K562 (cell line): ENCODE measurements around the gene FNDC1. TPM values are rescaled to one million over a fixed set of nuclear protein-coding genes. Genes with fewer than 3 reads are reported as not detected.

ENCODE experiments used
- ATAC-seq: fragments of 200-7000 bp; cut with Tn5 transposase; 3 replicates; pipeline ENCODE4 v1.9.1; 2020; ENCODE audit warnings: moderate library complexity
- BruUV-seq: library from RNA; stranded (reverse); fragments of 400-500 nt; replicated peaks from 2 replicates; lab custom pipeline; 2021; lab: Mats Ljungman, UMichigan
- CTCF ChIA-PET: fragments of 300-600 bp; formaldehyde crosslinking; extraction: SDS; loops from one replicate; lab custom pipeline; 2021; ENCODE audit warnings: low intra/inter-chr PET ratio; lab: Yijun Ruan, JAX
- POLR2A ChIA-PET: fragments of 300-600, 350-650 bp; sonication (Branson Sonifier 250); formaldehyde crosslinking; extraction: SDS; loops from one replicate; lab custom pipeline; 2021; ENCODE audit warnings: antibody characterized with exemption, inconsistent platforms; lab: Yijun Ruan, JAX
- DNase-seq, 4 experiments: peaks; one replicate each; pipeline versions ENCODE4 v3.0.0 to v3.0.0-alpha.2; 2011 to 2018; ENCODE audit warnings: low spot score in 3 of 4, mixed read lengths in 3 of 4; ENCODE audit errors: extremely low read depth in 1 of 4
- FAIRE-seq: peaks from 2 replicates; lab custom pipeline; 2011; peaks lifted over from hg19 to GRCh38; lab: Jason Lieb, UNC
- H2AFZ ChIP-seq: 2 replicates; pipeline ENCODE4 v1.6.0; 2011; ENCODE audit warnings: low read depth, low read length, control low read depth, inconsistent platforms
- H3K27ac ChIP-seq: fragments of 200-600 bp; 3 replicates; pipeline ENCODE4 v1.8.0; 2011; ENCODE audit warnings: low read depth, mild to moderate bottlenecking, control low read depth, inconsistent platforms, low read length, moderate library complexity, mixed read lengths; ENCODE audit errors: extremely low read depth
- H3K27me3 ChIP-seq, 2 experiments: fragments of 300-600 bp in 1 of 2; 2 replicates in 1 of 2; 3 replicates in 1 of 2; pipeline versions ENCODE4 v1.6.0 to v1.8.0; 2011; ENCODE audit warnings: inconsistent platforms in 2 of 2, low read length in 2 of 2, mild to moderate bottlenecking in 1 of 2, mixed read lengths in 1 of 2, moderate library complexity in 1 of 2; ENCODE audit not compliant: control insufficient read depth in 2 of 2, insufficient read depth in 2 of 2
- H3K36me3 ChIP-seq: fragments of 300-600 bp; 3 replicates; pipeline ENCODE4 v1.8.0; 2011; ENCODE audit warnings: mild to moderate bottlenecking, low read length, inconsistent platforms; ENCODE audit not compliant: control insufficient read depth, insufficient read depth
- H3K4me1 ChIP-seq, 2 experiments: fragments of 200-600 bp in 1 of 2; replicated peaks in 1 of 2; 2 replicates in 1 of 2; 3 replicates in 1 of 2; pipeline versions ENCODE4 v1.5.1 to v1.8.0; 2011; ENCODE audit warnings: inconsistent platforms in 2 of 2, low read length in 2 of 2, mild to moderate bottlenecking in 1 of 2, mixed read lengths in 1 of 2, moderate library complexity in 1 of 2; ENCODE audit not compliant: control insufficient read depth in 2 of 2, insufficient read depth in 2 of 2
- H3K4me2 ChIP-seq: 2 replicates; pipeline ENCODE4 v1.6.1; 2011; ENCODE audit warnings: low read length, control low read depth, inconsistent platforms, mixed read lengths; ENCODE audit not compliant: insufficient read depth
- H3K4me3 ChIP-seq: fragments of 200-600 bp; sonication (generic), shearing (Covaris generic); 2 replicates; pipeline ENCODE4 v1.5.1; 2016; ENCODE audit warnings: control low read depth, inconsistent platforms
- H3K79me2 ChIP-seq: fragments of 200-600 bp; 3 replicates; pipeline ENCODE4 v1.8.0; 2011; ENCODE audit warnings: low read length, inconsistent platforms; ENCODE audit not compliant: control insufficient read depth, insufficient read depth
- H3K9ac ChIP-seq, 2 experiments: 2 replicates each; pipeline versions ENCODE4 v1.6.0 to v1.6.1; 2011; ENCODE audit warnings: low read depth in 2 of 2, low read length in 2 of 2, control low read depth in 1 of 2, inconsistent platforms in 1 of 2, mild to moderate bottlenecking in 1 of 2, mixed read lengths in 1 of 2; ENCODE audit not compliant: insufficient read depth in 1 of 2
- H3K9me1 ChIP-seq: one replicate; pipeline ENCODE4 v1.6.0; 2011; ENCODE audit warnings: inconsistent platforms, mild to moderate bottlenecking, low read length, moderate library complexity; ENCODE audit not compliant: control insufficient read depth, insufficient read depth
- H3K9me3 ChIP-seq: replicated peaks from 2 replicates; pipeline ENCODE4 v1.5.1; 2011; ENCODE audit warnings: low read depth, low read length, inconsistent platforms; ENCODE audit not compliant: control insufficient read depth, insufficient read depth
- H4K20me1 ChIP-seq: replicated peaks from 2 replicates; pipeline ENCODE4 v1.6.1; 2011; ENCODE audit warnings: low read length, inconsistent platforms, mixed read lengths; ENCODE audit not compliant: control insufficient read depth, insufficient read depth
- CBX5 ChIP-seq: IDR thresholded peaks from 2 replicates; pipeline ENCODE4 v1.6.1; 2014; ENCODE audit warnings: low read depth, borderline replicate concordance
- CEBPG ChIP-seq, 3 experiments: fragments of 200-800 bp in 1 of 3; sonication (Bioruptor generic) in 1 of 3; sonication (generic) in 1 of 3; formaldehyde crosslinking in 1 of 3; IDR thresholded peaks in 2 of 3; conservative IDR thresholded peaks in 1 of 3; 2 replicates each; pipeline versions ENCODE4 v1.6.1 to v1.8.0; 2016 to 2022; ENCODE audit warnings: missing compliant biosample characterization in 2 of 3, missing genetic modification characterization in 2 of 3, mild to moderate bottlenecking in 1 of 3, missing genetic modification reagents in 1 of 3
- CHD1 ChIP-seq: fragments of 200-600 bp; sonication (generic); IDR thresholded peaks from one replicate; pipeline ENCODE4 v1.6.1; 2012; ENCODE audit warnings: mild to moderate bottlenecking, moderate library complexity, low read length, inconsistent platforms
- GABPB1 ChIP-seq: sonication (generic); formaldehyde crosslinking; IDR thresholded peaks from 2 replicates; pipeline ENCODE4 v1.8.0; 2022; ENCODE audit warnings: mild to moderate bottlenecking, missing genetic modification reagents
- KAT7 ChIP-seq: sonication (generic); formaldehyde crosslinking; IDR thresholded peaks from 2 replicates; pipeline ENCODE4 v1.8.0; 2022; ENCODE audit warnings: missing genetic modification reagents, mild to moderate bottlenecking, borderline replicate concordance
- MECOM ChIP-seq: fragments of 250-450 bp; sonication (Bioruptor Pico); IDR thresholded peaks from 2 replicates; pipeline ENCODE4 v1.8.0; 2022; ENCODE audit warnings: inconsistent platforms
- PURB ChIP-seq: sonication (generic); formaldehyde crosslinking; IDR thresholded peaks from 2 replicates; pipeline ENCODE4 v1.9.0; 2021; ENCODE audit warnings: low read depth, mild to moderate bottlenecking, missing genetic modification reagents
- SMAD1 ChIP-seq: fragments of 150-350 bp; IDR thresholded peaks from 2 replicates; pipeline ENCODE4 v1.6.1; 2014; ENCODE audit warnings: low read length, low read depth; ENCODE audit not compliant: partially characterized antibody
- ZNF239 ChIP-seq: fragments of 250-450 bp; sonication (Bioruptor Pico); IDR thresholded peaks from 2 replicates; pipeline ENCODE4 v1.4.0; 2020; ENCODE audit warnings: mild to moderate bottlenecking
- ZNF41 ChIP-seq: fragments of 250-450 bp; sonication (Bioruptor Pico); conservative IDR thresholded peaks from 2 replicates; pipeline ENCODE4 v1.4.0; 2020; ENCODE audit warnings: mild to moderate bottlenecking
- ZNF696 ChIP-seq: fragments of 250-450 bp; sonication (Bioruptor Pico); conservative IDR thresholded peaks from 2 replicates; pipeline ENCODE4 v1.4.0; 2020; ENCODE audit warnings: mild to moderate bottlenecking, moderate library complexity
- ZNF778 ChIP-seq: fragments of 450-650 bp; formaldehyde crosslinking; IDR thresholded peaks from 2 replicates; pipeline ENCODE4 v1.4.0; 2020; ENCODE audit warnings: mild to moderate bottlenecking, moderate library complexity
- WGBS: fragments of 100-300 bp; shearing (Covaris generic); methylation state at CpG from one replicate; pipeline ENCODE4 v1.1.6; 2016; ENCODE audit warnings: low coverage, mixed read lengths; ENCODE audit not compliant: insufficient coverage; ENCODE audit errors: missing lambda C conversion rate; 5-methylcytosine and 5-hydroxymethylcytosine counted together
- in situ Hi-C: fragments of 300-500 bp; cut with MboI; formaldehyde crosslinking; loops from 4 replicates; pipeline ENCODE4 v1.15.0; 2018; ENCODE audit warnings: inconsistent platforms, mixed read lengths
- intact Hi-C: fragments of 100-400 bp; cut with micrococcal nuclease; formaldehyde crosslinking; loops from 2 replicates; pipeline ENCODE4 v1.14.2; 2022
- polyA plus RNA-seq, 8 experiments: library from polyadenylated mRNA; depleted of rRNA in 4 of 8; stranded (reverse) in 5 of 8; unstranded in 3 of 8; fragments of >200 nt; fragmentation: Nextera tagmentation in 2 of 8; fragmentation: Illumina TruSeq in 1 of 8; extraction: Ambion mirVana in 2 of 8; extraction: Trizol in 1 of 8; gene quantifications; 2 replicates each; pipeline versions ENCODE4 v1.2.1 to v1.2.3, GENCODE V29; 2011 to 2014; ENCODE audit warnings: inconsistent platforms in 1 of 8, missing spikeins in 1 of 8
- total RNA-seq, 7 experiments: library from RNA; depleted of rRNA in 6 of 7; stranded (reverse); fragments of >200 nt in 6 of 7; fragmentation: Illumina TruSeq in 2 of 7; extraction: Trizol in 2 of 7; gene quantifications; 2 replicates each; pipeline versions ENCODE4 v1.2.1 to v1.2.3, GENCODE V29; 2011 to 2021; ENCODE audit warnings: low replicate concordance in 1 of 7
- TF ChIP-seq, protein P1 (sequence below): fragments of 450-650 bp; formaldehyde crosslinking; IDR thresholded peaks from 2 replicates; pipeline ENCODE4 v1.4.0; 2020; ENCODE audit warnings: mild to moderate bottlenecking, mixed read lengths
- TF ChIP-seq, protein P2 (sequence below): fragments of 250-450 bp; sonication (Bioruptor Pico); IDR thresholded peaks from 2 replicates; pipeline ENCODE4 v1.4.0; 2020; ENCODE audit warnings: borderline replicate concordance
- TF ChIP-seq, protein P3 (sequence below), 2 experiments: fragments of 450-650 bp; IDR thresholded peaks; 2 replicates each; pipeline ENCODE4 v1.6.1; 2016

Gene FNDC1
- total and polyA plus RNA-seq, 9 of the 15 experiments (the other 6 are each of a cell fraction or from before 2014, with no cell fraction given): not detected

DNA sequence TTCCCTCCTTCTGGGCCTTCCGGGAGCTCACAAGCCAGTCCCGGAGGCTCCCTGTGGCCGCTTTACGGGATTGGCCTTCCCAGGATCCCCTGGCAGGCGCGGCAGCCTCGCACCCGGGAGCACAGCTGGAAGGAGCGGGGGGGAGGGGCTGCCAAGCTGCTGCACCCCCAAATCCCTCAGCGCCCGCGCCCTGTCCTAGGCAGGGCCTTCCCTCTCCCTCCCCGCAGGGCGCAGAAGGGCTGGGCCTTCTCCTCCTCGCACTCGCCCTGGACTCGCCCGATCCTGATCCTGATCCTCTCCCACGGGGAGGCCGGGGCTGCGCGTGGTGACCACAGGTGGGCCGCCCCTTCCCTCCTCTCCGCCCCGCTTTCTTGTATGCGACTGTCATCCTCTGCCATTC lies 146.4 kb downstream of the FNDC1 start:
- no peaks in the 10 kb centered on the region; a peak in 1 of 5 replicates for H3K4me1 ChIP-seq
- no peak overlapping the region for H3K9ac ChIP-seq
- CTCF ChIA-PET: no interaction called here
- in situ Hi-C loops (no loop called here), intact Hi-C loops (no loop called here)
- FAIRE-seq: no peak
- no peaks in the 10 kb centered on the region for H3K9me1 ChIP-seq
- DNase-seq: no peak
- no peak overlapping the region for H2AFZ ChIP-seq
- H3K36me3 ChIP-seq: no peaks in the 10 kb centered on the region
- H3K27me3 ChIP-seq: peaks cover 8 to 27% of the 10 kb centered on the region in 2 experiments; a peak in 4 of 5 replicates
- H3K27ac ChIP-seq: no peak overlapping the region
- TF ChIP-seq, protein P1, sequence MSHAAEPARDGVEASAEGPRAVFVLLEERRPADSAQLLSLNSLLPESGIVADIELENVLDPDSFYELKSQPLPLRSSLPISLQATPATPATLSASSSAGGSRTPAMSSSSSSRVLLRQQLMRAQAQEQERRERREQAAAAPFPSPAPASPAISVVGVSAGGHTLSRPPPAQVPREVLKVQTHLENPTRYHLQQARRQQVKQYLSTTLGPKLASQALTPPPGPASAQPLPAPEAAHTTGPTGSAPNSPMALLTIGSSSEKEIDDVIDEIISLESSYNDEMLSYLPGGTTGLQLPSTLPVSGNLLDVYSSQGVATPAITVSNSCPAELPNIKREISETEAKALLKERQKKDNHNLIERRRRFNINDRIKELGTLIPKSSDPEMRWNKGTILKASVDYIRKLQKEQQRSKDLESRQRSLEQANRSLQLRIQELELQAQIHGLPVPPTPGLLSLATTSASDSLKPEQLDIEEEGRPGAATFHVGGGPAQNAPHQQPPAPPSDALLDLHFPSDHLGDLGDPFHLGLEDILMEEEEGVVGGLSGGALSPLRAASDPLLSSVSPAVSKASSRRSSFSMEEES (CRISPR knock-in tag): no peak
- TF ChIP-seq CEBPG (CRISPR knock-in tag; IDR thresholded peaks at IDR 0.05) (no peak), CEBPG (tag; conservative IDR thresholded peaks at IDR 0.05 in 1 of 2, IDR thresholded peaks at IDR 0.05 in 1 of 2) (no peak), SMAD1 (no peak), MECOM (CRISPR knock-in tag) (no peak), ZNF778 (CRISPR knock-in tag) (no peak), KAT7 (CRISPR knock-in tag) (no peak), GABPB1 (CRISPR knock-in tag) (no peak), ZNF41 (CRISPR knock-in tag) (no peak), PURB (CRISPR knock-in tag) (no peak), CHD1 (no peak), ZNF696 (CRISPR knock-in tag) (no peak), ZNF239 (CRISPR knock-in tag) (no peak), CBX5 (no peak)
- TF ChIP-seq, protein P2, sequence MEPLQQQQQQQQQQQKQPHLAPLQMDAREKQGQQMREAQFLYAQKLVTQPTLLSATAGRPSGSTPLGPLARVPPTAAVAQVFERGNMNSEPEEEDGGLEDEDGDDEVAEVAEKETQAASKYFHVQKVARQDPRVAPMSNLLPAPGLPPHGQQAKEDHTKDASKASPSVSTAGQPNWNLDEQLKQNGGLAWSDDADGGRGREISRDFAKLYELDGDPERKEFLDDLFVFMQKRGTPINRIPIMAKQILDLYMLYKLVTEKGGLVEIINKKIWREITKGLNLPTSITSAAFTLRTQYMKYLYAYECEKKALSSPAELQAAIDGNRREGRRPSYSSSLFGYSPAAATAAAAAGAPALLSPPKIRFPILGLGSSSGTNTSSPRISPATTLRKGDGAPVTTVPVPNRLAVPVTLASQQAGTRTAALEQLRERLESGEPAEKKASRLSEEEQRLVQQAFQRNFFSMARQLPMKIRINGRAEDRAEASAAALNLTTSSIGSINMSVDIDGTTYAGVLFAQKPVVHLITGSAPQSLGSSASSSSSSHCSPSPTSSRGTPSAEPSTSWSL (CRISPR knock-in tag): no peak
- TF ChIP-seq, protein P3, sequence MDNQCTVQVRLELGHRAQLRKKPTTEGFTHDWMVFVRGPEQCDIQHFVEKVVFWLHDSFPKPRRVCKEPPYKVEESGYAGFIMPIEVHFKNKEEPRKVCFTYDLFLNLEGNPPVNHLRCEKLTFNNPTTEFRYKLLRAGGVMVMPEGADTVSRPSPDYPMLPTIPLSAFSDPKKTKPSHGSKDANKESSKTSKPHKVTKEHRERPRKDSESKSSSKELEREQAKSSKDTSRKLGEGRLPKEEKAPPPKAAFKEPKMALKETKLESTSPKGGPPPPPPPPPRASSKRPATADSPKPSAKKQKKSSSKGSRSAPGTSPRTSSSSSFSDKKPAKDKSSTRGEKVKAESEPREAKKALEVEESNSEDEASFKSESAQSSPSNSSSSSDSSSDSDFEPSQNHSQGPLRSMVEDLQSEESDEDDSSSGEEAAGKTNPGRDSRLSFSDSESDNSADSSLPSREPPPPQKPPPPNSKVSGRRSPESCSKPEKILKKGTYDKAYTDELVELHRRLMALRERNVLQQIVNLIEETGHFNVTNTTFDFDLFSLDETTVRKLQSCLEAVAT (IDR thresholded peaks at IDR 0.05): no peak
- H4K20me1 ChIP-seq: no peaks in the 10 kb centered on the region
- peak; percentile 25; the same call in 1 of the 3 replicates for ATAC-seq
- BruUV-seq: no TSS peak
- POLR2A ChIA-PET: interaction anchor here (0.6 kb wide), 2 partner anchors 498 to 711 kb away, joined by 3 read pairs; no protein-coding TSS in a partner anchor
- no peak overlapping the region for H3K4me2 ChIP-seq
- 3% methylated on average over 26 of the region's 26 CpGs for WGBS
- H3K4me3 ChIP-seq: no peak overlapping the region
- H3K9me3 ChIP-seq: no peaks in the 10 kb centered on the region
- H3K79me2 ChIP-seq: no peaks in the 10 kb centered on the region
